Renal pelvis (tissue), 4 donors: ENCODE results near the gene TUBA1B. TPM values are rescaled to one million over a fixed set of nuclear protein-coding genes. Genes with fewer than 3 reads are reported as not detected.

Experiments used
- DNase-seq: peaks from one replicate; pipeline ENCODE4 v3.0.0-alpha.2; 2013
- polyA plus RNA-seq, 3 donors: library from polyadenylated mRNA; unstranded; fragments of 120-200 nt; gene quantifications; one replicate each; pipeline ENCODE4 v1.2.1, GENCODE V29; 2013; ENCODE audit not compliant: insufficient read length in 3 of 3

Gene TUBA1B
- polyA plus RNA-seq, 3 donors, result 971 to 1,231 (median 1,109) TPM

- no peak for DNase-seq
Observed at GRCh38 chr12:49094160-49094974, 36.8 kb downstream of the TUBA1B start, which contains the start of gene DHH. Gene DHH (minus strand): TSS chr12:49094801. CDS start chr12:49094512, 289 bp downstream.

GRCh38 chr12:49093792-49094159 lies 37.4 kb downstream of the TUBA1B start:
- no peak for DNase-seq

GRCh38 chr12:49092816-49093406 lies 38.3 kb downstream of the TUBA1B start:
- no peak for DNase-seq

GRCh38 chr12:49092086-49092815 lies 38.9 kb downstream of the TUBA1B start:
- DNase-seq, result peak; percentile 62

- no peak for DNase-seq
Observed at GRCh38 chr12:49091836-49092085, 39.4 kb downstream of the TUBA1B start.

GRCh38 chr12:49091056-49091835 lies 39.9 kb downstream of the TUBA1B start:
- DNase-seq, result no peak

- DNase-seq, result peak; percentile 30
Observed at GRCh38 chr12:49089821-49090773, 41.1 kb downstream of the TUBA1B start.

GRCh38 chr12:49088932-49089330 lies 42.3 kb downstream of the TUBA1B start:
- DNase-seq, result no peak

- peak; percentile 84 for DNase-seq
Observed at GRCh38 chr12:49088150-49088931, 42.9 kb downstream of the TUBA1B start.

GRCh38 chr12:49086116-49086515 lies 45.1 kb downstream of the TUBA1B start:
- DNase-seq, result no peak

GRCh38 chr12:49084438-49084837 lies 46.8 kb downstream of the TUBA1B start:
- DNase-seq, result no peak

GRCh38 chr12:49079793-49080192 lies 51.4 kb downstream of the TUBA1B start:
- DNase-seq, result no peak

Other genes starting within 250 kb of the TUBA1B start
- gene FKBP11, start 205.9 kb downstream of the TUBA1B start, polyA plus RNA-seq, result 10 to 100 TPM; 16.4 to 19.8 (median 18.3) TPM
- 100 to 1,000 TPM; 130 to 138 (median 138) TPM for gene ARF3, start 173.9 kb downstream of the TUBA1B start, polyA plus RNA-seq
- gene WNT10B, start 159.7 kb downstream of the TUBA1B start, polyA plus RNA-seq, result under 1 TPM in 1 of 3 donors, not detected in 2; 0.09 TPM
- gene WNT1, start 153.1 kb downstream of the TUBA1B start, polyA plus RNA-seq, result not detected
- gene DDN, start 132.0 kb downstream of the TUBA1B start, polyA plus RNA-seq, result 100 to 1,000 TPM in 1 of 3 donors, 10 to 100 TPM in 2; 92.6 to 101 (median 93.1) TPM
- 10 to 100 TPM; 71.6 to 87.5 (median 83.5) TPM for gene PRKAG1, start 112.6 kb downstream of the TUBA1B start, polyA plus RNA-seq
- gene KMT2D, start 70.6 kb downstream of the TUBA1B start, polyA plus RNA-seq, result 10 to 100 TPM; 47.9 to 66.1 (median 65.9) TPM
- gene RHEBL1, start 61.4 kb downstream of the TUBA1B start, polyA plus RNA-seq, result 1 to 10 TPM; 1.6 to 2.1 (median 2.0) TPM
- under 1 TPM; 0.34 to 0.50 (median 0.35) TPM for gene DHH, start 36.6 kb downstream of the TUBA1B start, polyA plus RNA-seq
- 10 to 100 TPM; 59.6 to 91.0 (median 90.9) TPM for gene LMBR1L, start 20.5 kb downstream of the TUBA1B start, polyA plus RNA-seq
- 100 to 1,000 TPM; 364 to 473 (median 401) TPM for gene TUBA1A, start 57.7 kb upstream of the TUBA1B start, polyA plus RNA-seq
- 100 to 1,000 TPM; 140 to 152 (median 142) TPM for gene TUBA1C, start 133.7 kb upstream of the TUBA1B start, polyA plus RNA-seq
- gene PRPH, start 163.8 kb upstream of the TUBA1B start, polyA plus RNA-seq, result under 1 TPM; 0.30 to 0.56 (median 0.47) TPM
- 10 to 100 TPM; 22.4 to 37.1 (median 26.6) TPM for gene TROAP, start 191.9 kb upstream of the TUBA1B start, polyA plus RNA-seq
- gene C1QL4, start 205.8 kb upstream of the TUBA1B start, polyA plus RNA-seq, result 1 to 10 TPM; 1.2 to 2.0 (median 1.3) TPM
- gene DNAJC22, start 215.5 kb upstream of the TUBA1B start, polyA plus RNA-seq, result 10 to 100 TPM; 16.1 to 25.4 (median 24.5) TPM
- gene SPATS2, start 236.1 kb upstream of the TUBA1B start, polyA plus RNA-seq, result 10 to 100 TPM; 42.5 to 53.3 (median 51.5) TPM